ENCODE measurements around the gene ATP6V1D.
"Not testable (repeated sequence)": the region's sequence is repeated elsewhere in the genome, so short reads cannot be mapped to it uniquely, and the experiment has no call there.

ATP6V1D gene

GRCh38 chr14:67370830-67371229, 11.2 kb upstream of the ATP6V1D start:
- no peak for DNase-seq

DNA sequence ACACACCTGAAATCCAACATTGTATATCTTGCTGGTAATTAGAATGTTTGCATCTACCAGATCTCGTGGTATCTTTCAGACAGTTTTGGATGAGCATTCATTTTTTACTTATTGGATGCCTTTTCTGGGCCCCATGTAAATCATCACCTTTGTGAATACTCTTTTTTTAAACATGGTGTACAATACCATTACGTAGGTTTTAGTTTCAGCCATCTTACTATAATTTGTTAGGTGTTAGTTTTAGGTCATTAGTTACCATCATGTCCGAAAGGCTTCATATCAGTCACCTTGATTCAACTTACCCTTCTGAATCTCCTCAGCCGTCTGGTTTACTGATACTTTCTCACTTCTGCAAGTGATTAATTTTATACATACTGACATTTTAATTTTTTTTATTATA, 5.9 kb upstream of the ATP6V1D start:
- no peak for DNase-seq

- DNase-seq: no peak
These were observed 1.0 kb upstream of the ATP6V1D start for GRCh38 chr14:67360470-67361206.

- DNase-seq: peak; percentile 66
These were observed 455 bp downstream of the ATP6V1D start for GRCh38 chr14:67358924-67359774.

DNA sequence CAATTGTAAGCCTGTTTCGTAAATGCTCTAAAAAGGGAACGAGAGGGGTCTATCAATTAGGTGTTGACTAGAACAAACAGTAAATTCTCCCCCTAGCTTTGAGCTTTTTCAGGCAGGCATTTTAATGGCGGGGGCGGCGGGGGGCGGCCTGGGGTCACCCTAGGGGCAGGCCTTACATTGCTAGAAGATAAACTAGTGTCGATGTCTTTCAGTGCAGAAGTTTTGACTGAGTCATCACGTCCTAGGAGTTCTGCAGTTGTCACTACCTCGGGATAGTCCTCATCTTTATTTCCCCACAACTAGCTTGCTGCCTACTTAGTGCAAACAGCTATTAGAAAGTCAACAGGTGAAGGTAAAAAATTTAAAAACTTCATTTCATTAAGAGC, 1.6 kb downstream of the ATP6V1D start:
- no peak for DNase-seq

GRCh38 chr14:67357186-67357968, 2.2 kb downstream of the ATP6V1D start:
- no peak for DNase-seq

- no peak for DNase-seq
These were observed 7.5 kb downstream of the ATP6V1D start for GRCh38 chr14:67352055-67352454.

- DNase-seq: no peak
These were observed 14.0 kb downstream of the ATP6V1D start for GRCh38 chr14:67345583-67345982.

- DNase-seq: no peak
These were observed 15.9 kb downstream of the ATP6V1D start for GRCh38 chr14:67343601-67344230.

DNA sequence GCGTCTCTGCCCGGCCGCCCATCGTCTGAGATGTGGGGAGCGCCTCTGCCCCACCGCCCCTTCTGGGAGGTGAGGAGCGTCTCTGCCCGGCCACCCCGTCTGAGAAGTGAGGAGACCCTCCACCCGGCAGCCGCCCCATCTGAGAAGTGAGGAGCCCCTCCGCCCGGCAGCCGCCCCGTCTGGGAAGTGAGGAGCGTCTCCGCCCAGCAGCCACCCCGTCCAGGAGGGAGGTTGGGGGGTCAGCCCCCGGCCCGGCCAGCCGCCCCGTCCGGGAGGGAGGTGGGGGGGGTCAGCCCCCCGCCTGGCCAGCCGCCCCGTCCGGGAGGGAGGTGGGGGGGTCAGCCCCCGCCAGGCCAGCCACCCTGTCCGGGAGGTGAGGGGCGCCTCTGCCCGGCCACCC, 18.4 kb downstream of the ATP6V1D start:
- DNase-seq: not testable (repeated sequence)

GRCh38 chr14:67335781-67336180, 23.8 kb downstream of the ATP6V1D start:
- DNase-seq: no peak

DNA sequence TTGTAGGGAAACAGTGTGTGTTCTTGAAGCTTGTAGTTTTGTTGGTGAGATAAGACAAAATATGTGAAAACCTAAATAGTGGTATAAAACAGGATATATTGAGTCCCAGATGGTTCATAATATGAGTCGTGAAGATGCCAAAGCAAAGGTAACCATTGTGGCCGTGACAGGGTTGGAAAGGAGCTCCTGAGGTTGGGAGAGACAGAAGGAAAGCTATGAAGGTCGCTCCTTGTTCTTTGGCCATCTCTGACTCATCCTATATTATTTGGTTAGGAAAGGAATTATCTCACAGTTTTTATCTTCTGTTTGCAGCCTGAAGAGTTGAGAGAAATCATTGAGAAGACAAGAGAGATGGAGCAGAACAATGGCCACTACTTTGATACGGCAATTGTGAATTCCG, 27.1 kb downstream of the ATP6V1D start:
- no peak for DNase-seq

DNA sequence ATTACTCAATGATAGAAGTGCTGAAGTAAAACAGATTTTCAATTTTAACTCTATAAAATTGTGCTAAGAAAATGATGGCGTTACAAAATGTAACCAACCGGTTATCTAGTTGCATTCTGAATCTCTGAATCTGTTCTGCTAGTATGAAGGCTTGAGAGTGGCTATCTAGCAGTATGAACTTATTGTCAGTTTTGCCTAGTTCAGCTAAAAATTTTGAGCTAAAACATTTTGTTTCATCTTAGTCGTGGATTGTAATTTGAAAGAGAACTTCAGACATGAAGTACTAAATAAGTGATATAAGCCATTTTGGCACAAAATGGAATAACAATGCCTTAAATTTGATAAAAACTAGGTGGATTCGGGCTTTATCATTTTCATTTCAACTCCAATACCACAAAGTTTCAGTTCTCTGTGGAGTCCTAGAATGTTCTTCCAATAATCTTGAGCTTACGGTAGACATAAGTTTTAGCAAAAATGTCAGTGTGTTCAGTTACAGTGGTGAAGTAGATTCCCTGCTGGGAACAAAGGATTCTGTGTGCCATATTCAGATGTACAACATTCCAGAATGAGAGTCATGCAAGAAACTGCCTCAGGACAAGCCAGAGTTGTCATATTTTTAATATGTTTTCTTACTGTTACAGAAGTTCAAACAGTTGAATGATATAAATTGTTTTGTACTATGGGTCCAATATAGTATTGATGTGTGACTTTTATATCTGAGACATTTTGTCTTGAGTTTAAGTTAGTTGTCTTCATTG, 28.1 kb downstream of the ATP6V1D start:
- DNase-seq: peak; percentile 61

DNA sequence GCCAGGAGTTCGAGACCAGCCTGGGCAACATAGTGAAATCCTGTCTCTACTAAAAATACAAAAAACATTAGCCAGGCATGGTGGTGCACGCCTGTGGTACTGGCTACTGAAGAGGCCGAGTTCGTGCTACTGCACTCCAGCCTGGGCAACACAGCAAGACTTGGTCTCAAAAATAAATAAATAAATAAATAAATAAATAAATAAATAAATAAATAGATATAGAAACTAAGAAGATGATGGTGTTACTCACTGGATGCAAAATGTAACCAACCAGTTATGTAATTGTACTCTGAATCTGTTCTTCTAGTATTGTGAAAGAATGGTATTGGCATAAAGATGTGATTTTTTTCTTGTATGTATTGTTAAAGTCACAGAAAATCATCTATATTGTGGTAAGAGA, 29.9 kb downstream of the ATP6V1D start:
- DNase-seq: not testable (repeated sequence)

DNA sequence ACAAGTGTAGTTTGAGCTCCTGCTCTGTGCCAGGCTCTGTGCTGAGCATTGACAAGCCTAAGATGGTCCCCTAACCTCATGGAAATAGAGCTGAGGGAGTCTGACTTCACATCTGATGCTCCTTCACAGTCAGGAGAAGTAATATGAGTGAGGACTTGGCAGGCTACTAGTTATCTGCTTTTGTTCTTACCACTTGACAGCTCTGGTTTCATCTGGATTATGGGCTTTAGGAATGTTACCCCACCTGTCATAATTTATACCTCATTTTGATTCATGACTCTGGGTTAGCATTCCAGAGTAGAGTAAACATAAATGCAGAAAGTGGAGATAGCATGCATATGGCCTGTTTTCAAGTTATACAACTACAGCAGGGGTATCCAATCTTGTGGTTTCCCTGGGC, 40.5 kb downstream of the ATP6V1D start:
- DNase-seq: no peak

DNA sequence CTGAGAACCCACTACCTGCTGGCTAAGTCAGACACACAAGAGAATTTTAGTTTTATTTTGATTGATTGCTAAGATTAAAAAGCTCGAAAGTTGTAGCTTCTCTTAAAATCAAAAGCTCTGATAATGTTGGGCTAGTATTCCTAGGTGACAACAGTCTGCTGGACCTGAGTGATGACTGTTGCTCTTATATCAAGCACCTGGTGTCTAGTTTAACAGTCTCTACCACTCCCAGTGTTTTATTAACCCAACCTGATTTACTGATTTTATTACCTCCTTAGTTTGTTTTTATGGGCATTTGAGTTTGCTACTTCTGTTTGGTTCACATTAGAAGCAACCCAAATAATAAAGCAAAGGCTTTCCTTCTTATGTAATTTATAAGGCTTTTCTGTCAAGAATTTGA, 41.8 kb downstream of the ATP6V1D start:
- DNase-seq: no peak

DNA sequence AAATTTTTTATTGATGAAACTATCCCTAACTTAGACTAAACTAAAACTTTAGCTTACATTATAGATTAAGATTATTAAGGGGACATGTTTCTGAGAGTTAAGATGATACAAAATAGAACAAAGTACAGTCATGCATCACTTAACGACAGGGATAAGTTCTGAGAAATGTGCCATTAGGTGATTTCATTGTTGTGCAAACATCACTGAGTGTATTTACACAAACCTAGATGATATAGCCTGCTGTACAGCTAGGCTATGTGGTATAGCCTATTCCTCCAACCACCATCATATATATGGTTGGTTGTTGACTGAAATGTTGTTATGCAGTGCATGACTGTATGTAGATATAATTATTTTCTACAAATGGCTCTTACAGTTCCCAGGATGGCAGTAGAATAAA, 46.5 kb downstream of the ATP6V1D start:
- no peak for DNase-seq

GRCh38 chr14:67311868-67312267, 47.7 kb downstream of the ATP6V1D start:
- no peak for DNase-seq
